HG02870 (cell line): ENCODE measurements around the gene ALOX15B.
"Not testable (repeated sequence)": the region's sequence is repeated elsewhere in the genome, so short reads cannot be mapped to it uniquely, and the experiment has no call there.

Source experiments
- ATAC-seq: cut with Tn5 transposase; IDR thresholded peaks from one replicate; pipeline ENCODE4 v1.9.1; 2021; ENCODE audit warnings: mild to moderate bottlenecking, moderate library complexity; ENCODE audit not compliant: unreplicated experiment

The ALOX15B gene

DNA sequence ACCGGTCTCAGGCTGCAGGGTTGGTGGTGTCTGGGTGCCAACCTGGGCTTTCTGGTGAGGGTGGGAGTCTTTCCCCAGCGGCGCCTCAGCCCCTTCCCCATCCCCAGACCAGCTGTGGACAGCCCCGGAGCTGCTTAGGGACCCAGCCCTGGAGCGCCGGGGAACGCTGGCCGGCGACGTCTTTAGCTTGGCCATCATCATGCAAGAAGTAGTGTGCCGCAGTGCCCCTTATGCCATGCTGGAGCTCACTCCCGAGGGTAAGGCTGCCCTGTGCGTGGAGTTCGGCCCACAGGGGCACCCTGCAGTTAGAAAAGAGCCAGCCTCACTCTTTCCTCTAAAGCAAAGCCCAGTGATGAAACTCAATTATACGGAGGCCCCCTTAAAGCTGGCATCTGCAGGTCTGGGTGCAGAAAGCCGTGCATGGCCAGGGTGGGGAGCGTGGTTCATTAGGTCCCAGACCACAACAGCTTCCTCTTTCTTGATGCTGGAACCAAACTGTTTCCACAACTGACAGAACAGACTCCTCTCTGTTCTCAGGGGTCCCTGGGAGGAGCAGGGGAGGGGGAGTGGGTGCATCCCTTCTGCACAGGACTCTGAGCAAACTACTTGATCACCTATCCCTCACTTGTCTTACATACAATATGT, 25.7 kb upstream of the ALOX15B start:
- no peak for ATAC-seq

DNA sequence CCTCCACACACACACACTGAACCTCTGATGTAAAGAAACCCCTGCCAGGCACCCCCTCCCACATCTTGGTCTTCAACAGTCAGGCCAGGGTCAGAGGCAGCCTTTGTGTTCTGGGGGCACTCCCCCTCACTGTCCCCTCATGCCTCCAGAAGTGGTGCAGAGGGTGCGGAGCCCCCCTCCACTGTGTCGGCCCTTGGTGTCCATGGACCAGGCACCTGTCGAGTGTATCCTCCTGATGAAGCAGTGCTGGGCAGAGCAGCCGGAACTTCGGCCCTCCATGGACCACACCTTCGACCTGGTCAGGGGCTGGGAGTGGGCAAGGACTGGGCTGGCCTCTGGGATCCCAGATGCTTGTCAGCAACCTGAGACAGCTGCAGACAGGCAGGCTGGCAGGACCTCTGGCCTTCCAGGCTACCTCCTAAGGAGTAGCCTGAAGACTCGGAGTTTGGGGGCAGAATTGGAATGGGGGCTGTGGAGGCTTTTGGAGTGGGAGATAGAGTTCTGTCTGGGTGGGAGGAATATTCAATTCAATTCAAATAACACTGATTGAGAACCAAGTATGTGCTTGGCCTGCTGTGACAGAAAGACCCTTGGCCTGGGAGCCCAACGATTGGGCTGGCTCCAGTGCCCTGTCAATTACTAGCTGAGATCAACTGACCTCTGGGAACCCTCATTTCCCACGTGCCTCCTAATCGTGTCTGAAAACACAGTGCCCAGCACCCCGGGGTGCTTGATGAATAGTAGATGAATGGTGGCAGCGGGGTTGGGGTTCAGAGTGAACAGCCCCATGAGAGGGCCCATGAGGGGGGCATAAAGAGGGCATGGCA, 24.9 kb upstream of the ALOX15B start:
- ATAC-seq = no peak

GRCh38 chr17:8014558-8014850, 24.4 kb upstream of the ALOX15B start:
- ATAC-seq = no peak

DNA sequence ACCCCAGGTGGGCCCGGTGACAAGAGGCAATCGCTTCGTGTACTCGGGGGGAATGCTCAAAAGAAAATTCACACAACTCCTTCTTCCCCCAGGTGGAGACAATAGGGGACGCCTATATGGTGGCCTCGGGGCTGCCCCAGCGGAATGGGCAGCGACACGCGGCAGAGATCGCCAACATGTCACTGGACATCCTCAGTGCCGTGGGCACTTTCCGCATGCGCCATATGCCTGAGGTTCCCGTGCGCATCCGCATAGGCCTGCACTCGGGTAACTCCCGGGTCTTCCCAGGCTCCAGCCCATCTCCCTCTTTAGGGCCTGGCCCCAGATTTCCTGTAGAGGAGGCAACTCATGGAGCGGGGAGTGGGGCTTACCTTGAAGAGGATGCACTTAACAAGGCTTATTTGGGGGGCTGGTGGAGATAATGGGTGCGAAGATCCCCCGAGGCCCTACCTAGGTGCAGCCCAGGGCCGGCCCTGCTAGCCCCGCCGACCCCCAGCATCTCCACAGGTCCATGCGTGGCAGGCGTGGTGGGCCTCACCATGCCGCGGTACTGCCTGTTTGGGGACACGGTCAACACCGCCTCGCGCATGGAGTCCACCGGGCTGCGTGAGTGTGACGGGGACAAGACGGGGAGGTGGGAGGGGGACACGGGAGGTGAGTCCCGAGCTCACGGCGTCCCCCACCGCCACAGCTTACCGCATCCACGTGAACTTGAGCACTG, 23.5 kb upstream of the ALOX15B start:
- no peak for ATAC-seq

DNA sequence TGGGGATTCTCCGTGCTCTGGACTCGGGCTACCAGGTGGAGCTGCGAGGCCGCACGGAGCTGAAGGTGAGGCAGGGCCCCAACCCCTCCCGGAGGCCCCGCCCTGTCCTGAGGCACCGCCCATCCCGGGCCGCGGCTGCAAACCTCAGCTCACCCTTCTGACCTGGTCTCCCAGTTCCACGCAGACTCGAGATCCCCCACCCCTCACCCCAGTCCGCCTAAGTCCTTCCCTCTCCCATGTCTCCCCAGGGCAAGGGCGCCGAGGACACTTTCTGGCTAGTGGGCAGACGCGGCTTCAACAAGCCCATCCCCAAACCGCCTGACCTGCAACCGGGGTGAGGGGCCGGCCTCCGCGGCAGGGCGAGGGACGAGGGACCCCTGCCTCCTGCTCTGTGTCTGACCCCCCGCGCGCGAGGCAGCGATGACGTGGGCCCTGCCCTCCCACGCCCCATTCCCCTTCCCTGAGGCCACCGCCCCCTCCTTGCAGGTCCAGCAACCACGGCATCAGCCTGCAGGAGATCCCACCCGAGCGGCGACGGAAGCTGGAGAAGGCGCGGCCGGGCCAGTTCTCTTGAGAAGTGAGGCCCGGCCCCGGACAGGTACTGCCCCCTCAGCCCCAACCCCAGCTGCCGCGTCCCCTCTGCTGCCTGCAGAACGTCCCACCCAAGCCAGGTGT, 22.8 kb upstream of the ALOX15B start:
- ATAC-seq = no peak

GRCh38 chr17:8016632-8017424, 22.0 kb upstream of the ALOX15B start:
- no peak for ATAC-seq

DNA sequence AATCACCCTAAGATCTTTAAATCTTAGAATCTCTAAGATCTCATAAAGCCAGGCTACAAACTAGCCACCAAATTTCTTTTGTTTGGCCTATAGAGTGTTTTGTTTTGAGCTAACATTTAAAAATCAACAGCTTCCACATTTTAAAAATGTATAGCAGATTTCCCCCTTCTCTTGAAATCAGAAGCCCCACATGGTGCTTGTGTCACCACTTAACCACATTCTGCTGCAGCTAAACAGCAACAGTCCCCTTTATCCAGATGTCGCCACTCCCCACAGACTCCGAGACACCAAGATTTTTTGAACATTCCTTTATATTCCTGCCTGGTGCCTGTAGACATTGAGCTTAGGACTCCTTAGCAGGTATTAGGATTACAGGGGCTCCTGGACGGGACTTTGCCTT, 20.4 kb upstream of the ALOX15B start:
- no peak for ATAC-seq

DNA sequence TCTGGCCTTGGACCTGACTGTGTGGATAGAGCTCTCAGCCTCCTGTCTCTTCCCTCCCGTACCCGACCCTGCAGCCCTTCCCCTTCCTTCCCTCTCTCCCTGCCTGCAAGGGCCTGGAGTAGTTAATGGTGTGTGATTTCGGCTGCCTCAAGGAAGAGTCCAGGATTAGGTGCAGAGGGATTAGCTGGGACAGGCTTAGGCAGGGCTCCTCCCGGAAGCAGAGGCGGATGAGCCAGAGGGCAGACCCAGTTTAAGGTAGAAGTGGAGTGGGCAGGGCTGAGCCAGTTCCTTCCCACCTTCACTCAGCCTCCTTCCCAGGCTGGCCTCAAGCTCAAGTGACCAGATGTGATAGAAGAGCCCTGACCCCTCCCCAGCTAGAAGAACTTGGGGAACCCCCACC, 19.7 kb upstream of the ALOX15B start:
- ATAC-seq = no peak

DNA sequence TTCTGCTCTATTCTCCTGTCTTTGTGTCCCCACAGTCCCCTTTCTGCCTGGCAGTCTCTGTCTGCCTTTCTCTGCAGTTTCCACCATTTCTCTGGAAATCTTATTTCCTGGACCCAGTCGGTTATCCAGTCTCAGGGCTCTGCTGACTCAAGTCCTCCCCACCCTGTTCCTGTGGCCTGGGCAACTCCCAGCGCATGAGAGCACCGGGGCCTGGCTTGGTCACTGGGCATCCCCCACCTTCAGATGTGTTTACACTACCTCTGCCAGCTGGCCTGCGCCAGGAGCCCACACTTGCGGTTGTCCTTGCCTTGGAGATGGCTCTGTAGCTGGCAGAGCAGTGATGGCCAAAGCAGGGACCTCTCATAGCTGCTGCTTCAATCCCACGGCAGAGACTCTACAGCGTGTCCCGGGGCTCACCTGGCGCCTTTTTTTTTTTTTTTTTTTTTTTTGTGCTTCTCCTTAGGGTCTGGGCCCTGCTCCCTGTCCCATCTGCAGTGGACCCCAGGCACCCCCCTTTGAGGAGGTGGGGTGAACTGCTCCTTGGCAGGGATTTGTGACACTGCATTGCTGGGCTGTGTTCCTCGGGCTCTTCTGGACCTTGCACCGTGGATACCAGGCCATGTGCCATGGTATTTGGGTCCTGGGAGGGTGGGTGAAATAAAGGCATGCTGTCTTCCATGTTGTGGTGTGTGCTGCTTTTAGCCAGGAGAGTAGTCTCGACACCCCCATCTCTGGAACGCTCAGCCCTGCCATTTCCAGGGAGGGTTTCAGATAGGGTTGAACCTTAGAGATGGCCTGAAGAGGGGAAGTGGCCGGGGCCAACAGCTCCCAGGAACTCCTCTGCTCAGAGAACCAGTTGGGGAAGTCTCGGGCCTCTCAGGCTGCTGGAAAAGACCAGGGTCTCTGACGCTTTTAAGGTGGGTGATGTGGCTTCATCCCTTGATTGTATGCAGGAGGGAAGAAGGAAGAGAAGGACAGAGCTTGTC, 18.9 kb upstream of the ALOX15B start:
- no peak for ATAC-seq

DNA sequence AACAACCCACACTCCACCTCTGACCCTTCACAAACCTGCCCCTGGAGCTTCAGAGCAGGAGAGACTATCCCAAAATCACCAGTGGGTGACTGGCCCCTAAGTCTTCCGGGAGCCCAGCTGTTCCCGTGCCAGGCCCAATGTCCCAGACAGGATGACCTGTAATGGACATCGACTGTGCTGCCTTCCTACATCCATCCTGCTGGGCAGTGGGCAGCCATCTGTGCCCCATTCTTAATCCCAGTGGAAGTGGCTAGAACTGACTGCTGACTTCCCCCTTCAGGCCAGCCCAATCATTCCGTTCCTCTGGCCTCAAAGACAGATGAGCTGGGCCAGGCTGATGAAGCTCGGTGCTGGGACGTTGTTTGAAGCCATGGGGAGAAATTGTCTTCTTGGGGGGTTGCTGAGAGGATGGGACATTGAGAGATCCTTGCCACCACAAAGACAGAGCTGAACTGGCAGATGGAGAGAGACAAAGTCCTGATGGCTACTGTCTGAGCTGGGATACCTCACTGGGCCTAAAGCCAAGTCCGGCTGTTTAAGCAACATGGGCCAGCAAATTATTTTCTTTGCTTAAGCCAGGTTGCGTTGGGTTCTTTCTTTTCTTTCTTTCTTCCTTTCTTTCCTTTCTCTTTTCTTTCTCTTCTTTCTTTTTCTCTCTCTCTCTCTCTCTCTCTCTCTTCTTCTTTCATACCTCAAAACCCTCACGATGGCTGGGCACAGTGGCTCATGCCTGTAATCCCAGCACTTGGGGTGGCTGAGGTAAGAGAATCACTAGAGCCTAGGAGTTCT, 17.9 kb upstream of the ALOX15B start:
- ATAC-seq = no peak

DNA sequence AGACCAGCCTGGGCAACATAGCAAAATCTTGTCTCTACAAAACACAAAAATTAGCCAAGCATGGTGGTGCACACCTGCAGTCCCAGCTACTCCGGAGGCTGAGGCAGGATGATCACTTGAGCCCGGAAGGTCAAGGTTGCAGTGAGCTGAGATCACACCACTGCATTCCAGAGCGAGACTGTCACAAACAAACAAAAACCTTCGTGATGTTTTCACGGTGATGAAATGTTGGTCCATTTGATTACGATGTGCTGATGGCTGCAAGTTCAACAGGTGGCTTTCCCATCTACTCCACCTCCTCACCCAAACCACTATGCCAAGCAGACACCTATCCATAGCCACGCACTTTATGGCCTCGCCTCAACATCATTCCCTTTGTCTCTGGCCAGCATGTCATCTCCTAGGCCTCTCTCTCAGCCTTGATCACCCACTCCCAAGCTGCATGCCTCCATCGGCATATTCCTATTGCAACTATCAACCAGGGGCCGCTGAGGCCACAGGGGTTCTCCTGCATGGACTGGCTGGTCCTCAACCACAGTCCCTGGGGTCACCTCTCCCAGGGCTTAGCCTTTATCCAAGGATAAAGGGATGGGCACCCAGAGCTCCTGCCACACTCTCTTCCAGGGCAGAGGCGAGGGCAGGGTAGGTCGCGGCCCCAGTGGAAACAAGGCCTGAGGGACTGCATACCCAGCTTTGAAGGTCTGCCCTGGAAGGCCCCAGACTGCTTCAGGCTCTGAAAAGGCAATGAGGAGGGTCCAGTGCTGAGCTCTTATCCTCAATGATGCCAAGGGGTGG, 17.1 kb upstream of the ALOX15B start:
- no peak for ATAC-seq

- no peak for ATAC-seq
These were observed 16.4 kb upstream of the ALOX15B start for GRCh38 chr17:8022360-8023003.

DNA sequence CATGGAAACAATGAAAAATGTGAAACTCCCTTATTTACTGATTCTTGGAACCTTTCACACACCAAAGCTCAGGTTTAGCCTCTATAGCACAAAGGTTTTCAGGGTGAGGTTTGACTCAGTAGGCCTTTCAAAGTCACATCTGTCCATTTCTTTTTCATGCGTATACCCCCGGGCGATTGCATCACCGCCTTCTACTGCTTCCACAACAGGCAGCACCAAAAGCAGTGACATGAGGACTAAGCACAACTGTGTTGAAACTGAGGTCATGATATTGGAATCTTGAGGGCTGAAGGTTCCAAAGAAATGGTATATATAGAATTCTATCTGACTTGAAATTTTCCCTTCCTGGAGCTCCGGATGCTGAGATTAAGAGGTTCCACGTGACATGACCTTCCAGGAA, 14.7 kb upstream of the ALOX15B start:
- not testable (repeated sequence) for ATAC-seq

DNA sequence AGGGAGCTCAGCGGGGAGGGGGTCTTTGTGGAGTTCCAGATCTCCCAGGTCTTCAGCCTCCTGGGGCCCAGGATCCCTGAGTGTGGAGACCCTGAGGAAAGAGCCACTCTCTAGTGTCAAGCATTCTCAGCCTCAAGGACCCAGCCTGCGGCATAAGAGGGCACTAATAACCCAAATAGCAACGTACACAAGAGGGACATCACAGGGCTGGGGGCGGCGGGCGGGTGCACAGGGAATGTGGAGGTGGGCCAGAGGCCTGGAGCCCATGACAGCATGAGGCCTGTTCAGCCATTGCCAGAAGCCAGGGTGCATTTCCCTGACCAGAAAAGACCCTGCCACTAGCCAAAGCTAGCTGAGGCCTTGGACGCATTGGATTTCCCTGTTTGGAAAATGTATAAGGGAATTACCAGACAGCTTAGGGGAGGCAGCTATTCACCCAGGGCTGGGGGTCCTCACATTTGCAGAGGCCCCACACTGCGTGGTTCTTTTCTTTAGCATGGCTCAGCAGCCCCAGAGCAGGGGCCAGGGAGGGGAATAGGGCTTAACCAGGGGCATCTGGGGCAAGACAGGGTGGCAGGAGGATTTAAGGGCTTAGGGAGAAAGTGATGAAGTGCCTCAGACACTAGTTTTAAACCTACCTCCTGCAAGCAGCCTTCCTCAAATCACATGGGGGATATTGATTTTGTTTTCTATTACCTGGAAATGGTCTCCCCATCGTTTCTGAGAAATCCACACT, 13.5 kb upstream of the ALOX15B start:
- ATAC-seq = no peak

DNA sequence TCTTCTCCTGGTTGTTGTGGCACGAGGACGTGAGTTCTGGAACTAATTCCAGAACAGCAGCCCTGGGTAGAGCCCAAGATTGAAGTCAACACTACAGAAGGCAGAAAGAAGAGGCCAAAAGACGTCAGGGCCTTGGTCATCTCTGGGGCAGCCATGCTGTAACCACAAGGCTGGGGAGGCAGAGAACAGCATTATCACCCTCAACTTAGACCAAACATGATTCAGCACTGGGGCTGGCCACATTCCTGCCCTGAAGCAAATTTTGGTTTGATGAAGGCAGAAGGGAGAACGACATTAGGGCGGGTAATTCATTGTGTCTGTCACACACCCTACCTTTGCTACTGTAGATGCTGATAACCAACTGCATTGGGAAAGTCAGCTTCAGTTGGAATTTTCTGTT, 9.7 kb upstream of the ALOX15B start:
- ATAC-seq = no peak

DNA sequence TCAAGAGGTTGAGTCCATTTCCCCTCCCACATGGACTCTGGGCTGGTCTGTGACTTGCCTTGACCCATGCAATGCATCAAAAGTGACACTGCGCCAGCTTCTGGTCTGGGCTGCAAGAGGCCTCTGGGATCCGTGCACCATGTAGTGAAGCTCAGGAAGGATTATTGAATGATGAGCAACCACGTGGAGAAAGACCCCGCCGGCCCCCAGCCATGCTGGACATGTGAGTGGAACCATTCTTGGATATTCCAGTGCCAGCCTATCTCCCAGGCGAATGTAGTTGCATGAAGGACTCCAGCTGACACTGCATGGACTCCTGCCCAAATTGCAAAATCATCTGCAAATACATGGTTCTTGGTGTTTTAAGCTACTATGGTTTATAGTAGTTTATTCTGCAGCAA, 7.6 kb upstream of the ALOX15B start:
- ATAC-seq = no peak

DNA sequence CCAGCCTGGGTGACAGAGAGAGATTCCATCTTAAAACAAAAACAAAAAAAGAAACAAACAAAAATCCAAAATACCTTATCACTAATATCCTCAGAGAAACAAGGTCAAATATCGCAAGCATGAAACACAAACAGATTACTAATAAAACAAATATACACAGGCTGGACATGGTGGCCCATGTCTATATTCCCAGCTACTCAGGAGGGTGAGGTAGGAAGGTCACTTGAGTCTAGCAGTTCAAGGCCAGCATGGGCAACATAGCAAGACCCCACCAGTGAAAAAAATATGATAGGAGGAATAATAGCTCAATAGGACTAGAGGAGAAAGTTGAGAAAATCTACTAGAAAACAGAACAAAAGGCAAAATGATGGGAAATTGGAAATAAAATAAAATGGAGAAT, 6.9 kb upstream of the ALOX15B start:
- ATAC-seq = no peak
